NT2/D1 (cell line): ENCODE results near the gene GNAZ.

Experiments used
- SUZ12 ChIP-seq: IDR thresholded peaks from 2 replicates; pipeline ENCODE4 v1.6.1; 2011; ENCODE audit not compliant: insufficient read length, insufficient read depth; ENCODE audit errors: extremely low read depth
- YY1 ChIP-seq: IDR thresholded peaks from 2 replicates; pipeline ENCODE4 v1.6.1; 2011; ENCODE audit not compliant: insufficient read length, insufficient read depth
- ZNF274 ChIP-seq: IDR thresholded peaks from 2 replicates; pipeline ENCODE4 v1.6.1; 2011; ENCODE audit warnings: mild to moderate bottlenecking, low read depth, low read length

DNA sequence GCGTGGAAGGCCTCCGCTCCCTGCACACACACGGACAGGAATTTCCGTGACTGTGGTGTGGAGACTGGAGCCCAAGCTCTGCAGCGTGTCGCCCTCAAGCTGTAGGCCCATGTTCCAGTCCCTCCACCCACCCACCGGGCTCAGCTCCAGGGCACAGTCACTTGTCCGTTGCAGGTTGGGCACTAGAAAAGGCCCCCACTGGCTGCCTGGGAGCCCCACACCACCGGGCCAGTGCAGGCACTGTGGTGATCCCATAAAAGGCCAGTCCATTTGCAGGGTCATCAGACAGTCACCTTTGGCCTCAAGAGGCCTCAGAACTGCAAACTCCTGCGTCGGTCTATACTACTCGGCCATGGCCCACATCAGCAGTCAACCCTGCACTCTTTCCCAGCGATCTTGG is 91.3 kb downstream of the GNAZ start:
- TF ChIP-seq SUZ12 (no peak), ZNF274 (no peak), YY1 (no peak)
